Measurements from ENCODE around the gene DRC7.
"Not testable (repeated sequence)": the region's sequence is repeated elsewhere in the genome, so short reads cannot be mapped to it uniquely, and the experiment has no call there.

DRC7 gene

DNA sequence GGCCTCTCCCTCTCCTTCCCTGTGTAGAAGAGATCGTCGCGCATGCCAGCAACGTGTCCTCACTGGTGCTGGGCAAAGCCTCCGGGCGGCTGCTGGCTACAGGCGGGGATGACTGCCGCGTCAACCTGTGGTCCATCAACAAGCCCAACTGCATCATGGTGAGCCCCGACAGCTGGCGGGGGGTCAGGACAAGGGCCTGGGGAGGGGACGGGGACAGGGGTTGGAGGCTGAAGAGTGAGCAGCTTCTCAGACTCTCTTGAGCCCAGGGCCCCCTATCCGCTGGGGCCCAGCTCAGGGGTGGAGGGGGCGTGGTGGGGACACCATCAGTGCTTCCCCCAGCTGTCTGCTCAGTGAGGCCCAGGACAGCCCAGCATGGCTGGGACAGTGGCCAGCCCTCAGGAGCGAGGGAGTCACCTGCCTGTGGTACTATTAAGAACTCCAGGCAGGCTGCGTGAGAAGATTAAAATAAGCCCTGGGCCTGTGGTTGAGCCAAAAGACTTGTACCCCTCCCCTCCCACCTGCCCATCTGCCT lies 47.1 kb downstream of the DRC7 start:
- TF ChIP-seq ZFX (IDR thresholded peaks at IDR 0.05): no peak
- TF ChIP-seq, protein P1, sequence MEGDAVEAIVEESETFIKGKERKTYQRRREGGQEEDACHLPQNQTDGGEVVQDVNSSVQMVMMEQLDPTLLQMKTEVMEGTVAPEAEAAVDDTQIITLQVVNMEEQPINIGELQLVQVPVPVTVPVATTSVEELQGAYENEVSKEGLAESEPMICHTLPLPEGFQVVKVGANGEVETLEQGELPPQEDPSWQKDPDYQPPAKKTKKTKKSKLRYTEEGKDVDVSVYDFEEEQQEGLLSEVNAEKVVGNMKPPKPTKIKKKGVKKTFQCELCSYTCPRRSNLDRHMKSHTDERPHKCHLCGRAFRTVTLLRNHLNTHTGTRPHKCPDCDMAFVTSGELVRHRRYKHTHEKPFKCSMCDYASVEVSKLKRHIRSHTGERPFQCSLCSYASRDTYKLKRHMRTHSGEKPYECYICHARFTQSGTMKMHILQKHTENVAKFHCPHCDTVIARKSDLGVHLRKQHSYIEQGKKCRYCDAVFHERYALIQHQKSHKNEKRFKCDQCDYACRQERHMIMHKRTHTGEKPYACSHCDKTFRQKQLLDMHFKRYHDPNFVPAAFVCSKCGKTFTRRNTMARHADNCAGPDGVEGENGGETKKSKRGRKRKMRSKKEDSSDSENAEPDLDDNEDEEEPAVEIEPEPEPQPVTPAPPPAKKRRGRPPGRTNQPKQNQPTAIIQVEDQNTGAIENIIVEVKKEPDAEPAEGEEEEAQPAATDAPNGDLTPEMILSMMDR (conservative IDR thresholded peaks at IDR 0.05): no peak
- H3K27ac ChIP-seq: no peak overlapping the region

DNA sequence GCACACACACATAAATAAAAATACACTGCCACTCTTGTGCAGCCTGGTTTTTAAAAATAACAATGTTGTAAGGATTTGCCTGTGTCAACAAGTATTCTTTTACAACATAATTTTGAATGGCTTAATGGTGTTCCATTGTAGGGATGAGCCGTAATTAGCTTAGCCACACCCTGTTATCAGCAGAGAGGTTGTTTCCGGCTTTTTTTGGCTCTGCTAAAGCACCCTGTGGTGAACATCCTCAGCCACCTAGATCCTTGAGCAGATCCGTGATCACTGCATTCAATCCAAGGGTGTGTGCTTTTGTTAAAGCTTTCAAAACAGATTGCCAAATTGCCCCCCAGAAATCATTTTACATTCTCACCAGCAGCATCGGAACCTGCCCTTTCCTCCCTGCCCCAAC lies 47.9 kb downstream of the DRC7 start:
- TF ChIP-seq ZFX (IDR thresholded peaks at IDR 0.05): no peak
- TF ChIP-seq, protein P1 (conservative IDR thresholded peaks at IDR 0.05): no peak
- H3K27ac ChIP-seq: no peak overlapping the region

DNA sequence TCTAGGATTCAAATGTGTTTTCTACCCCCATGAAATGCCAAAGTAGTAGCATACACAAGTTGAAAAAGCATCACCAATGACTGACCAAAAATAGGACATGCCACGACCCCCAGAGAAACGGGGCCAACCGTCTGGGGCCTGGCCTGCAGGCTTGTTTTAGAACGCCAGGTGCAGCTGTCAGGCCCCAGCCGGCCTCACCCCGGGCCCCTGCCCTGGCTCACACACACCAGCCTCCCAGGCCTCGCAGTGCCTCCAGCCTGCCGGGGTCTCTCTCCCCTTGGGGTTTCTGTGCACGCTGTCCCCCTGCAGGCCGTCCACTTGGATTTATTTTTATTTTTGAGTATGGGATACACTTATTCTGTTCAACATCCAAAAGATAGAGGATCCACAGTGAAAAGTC lies 48.9 kb downstream of the DRC7 start:
- H3K27ac ChIP-seq: no peak overlapping the region
- TF ChIP-seq ZFX (IDR thresholded peaks at IDR 0.05): no peak
- TF ChIP-seq, protein P1 (conservative IDR thresholded peaks at IDR 0.05): no peak

DNA sequence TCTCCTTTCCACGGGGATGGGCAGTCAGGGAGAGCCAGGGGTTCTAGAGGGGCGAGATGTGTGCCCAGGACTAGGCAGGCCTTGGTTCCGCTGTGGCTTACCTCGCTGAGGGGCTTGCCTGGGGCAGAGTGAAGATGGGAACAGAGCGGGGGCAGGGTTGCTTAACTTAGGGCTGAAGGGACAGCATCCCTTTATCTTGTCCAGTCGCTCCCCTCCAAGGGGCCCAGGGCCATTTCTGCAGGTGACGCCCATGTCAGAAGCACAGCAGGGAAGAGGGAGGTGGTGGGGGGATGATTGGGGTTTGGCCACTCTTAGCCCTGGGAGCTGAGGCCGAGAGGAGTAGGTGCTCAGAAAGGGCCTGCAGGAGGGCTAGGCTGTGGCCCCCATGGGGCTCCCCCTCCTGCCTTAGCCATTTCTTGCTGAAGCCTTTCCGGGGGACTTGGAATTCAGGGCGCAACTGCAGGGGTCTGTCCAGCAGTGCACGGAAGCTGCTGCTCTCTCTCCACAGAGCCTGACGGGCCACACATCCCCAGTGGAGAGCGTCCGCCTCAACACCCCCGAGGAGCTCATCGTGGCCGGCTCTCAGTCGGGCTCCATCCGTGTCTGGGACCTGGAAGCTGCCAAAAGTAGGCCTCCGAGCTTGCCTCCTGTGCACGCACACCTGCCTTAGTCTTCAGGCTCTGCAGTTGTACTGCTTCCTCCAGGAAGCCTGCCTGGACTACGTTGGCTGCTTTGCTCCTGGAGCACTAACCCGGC lies 49.5 kb downstream of the DRC7 start:
- TF ChIP-seq, protein P1 (conservative IDR thresholded peaks at IDR 0.05): no peak
- no peak for TF ChIP-seq ZFX (IDR thresholded peaks at IDR 0.05)
- H3K27ac ChIP-seq: no peak overlapping the region

DNA sequence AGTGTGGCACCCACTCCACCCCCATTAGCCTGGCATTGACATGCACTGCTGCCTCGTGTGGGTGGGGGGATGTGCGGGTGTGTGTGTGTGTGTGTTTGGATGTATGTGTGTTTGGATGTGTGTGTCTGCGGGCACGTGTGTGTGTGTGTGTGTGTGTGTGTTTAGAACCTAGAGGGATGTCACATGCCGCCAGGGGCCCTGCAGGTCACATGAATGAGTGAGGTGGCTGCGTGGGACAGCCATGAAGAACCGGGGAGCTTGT lies 50.0 kb downstream of the DRC7 start:
- TF ChIP-seq, protein P1 (conservative IDR thresholded peaks at IDR 0.05): no peak
- no peak for TF ChIP-seq ZFX (IDR thresholded peaks at IDR 0.05)

DNA sequence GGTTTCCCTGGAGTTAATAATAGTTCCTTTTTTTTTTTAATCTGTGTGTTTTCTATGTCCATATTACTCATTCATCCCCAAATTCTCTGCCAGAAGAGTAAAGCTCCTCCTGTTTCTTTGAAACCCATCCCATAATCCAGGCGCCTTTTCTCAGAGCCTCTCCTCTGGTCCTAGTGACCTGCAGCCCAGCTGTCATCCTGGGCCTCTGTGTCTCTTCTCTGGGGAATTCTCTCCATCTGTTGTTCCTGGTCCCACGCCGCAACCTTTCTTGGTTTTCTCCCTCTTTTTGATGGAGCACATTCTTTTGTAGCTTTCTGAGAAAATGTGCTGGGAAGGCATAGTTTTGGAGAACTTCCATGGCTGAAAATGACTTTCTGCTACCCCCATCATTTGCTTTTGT lies 51.2 kb downstream of the DRC7 start:
- no peak for TF ChIP-seq ZFX (IDR thresholded peaks at IDR 0.05)
- TF ChIP-seq, protein P1 (conservative IDR thresholded peaks at IDR 0.05): no peak

More for the DNA sequence above, 50.0 kb downstream of the DRC7 start:
- H3K27ac ChIP-seq: no peak overlapping the region

DNA sequence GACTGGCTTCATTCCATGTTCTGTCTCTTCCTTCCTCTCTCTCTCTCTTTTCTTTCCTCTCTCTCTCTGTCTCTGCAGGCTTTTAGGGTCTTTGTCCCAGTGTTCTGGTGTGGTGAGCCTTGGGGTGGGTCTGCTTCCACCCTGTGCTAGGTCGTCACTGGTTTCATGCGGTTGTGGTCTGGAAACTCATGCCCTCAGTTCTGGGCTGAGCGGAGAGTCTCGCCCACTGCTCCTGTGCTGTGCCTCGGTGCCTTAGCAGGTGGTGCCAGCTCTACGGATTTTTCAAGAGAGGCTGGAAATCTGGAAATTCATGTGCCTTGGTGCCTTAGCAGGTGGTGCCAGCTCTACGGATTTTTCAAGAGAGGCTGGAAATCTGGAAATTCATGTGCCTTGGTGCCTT lies 51.7 kb downstream of the DRC7 start:
- not testable (repeated sequence) for H3K27ac ChIP-seq

More for the DNA sequence above, 51.2 kb downstream of the DRC7 start:
- no peak overlapping the region for H3K27ac ChIP-seq

DNA sequence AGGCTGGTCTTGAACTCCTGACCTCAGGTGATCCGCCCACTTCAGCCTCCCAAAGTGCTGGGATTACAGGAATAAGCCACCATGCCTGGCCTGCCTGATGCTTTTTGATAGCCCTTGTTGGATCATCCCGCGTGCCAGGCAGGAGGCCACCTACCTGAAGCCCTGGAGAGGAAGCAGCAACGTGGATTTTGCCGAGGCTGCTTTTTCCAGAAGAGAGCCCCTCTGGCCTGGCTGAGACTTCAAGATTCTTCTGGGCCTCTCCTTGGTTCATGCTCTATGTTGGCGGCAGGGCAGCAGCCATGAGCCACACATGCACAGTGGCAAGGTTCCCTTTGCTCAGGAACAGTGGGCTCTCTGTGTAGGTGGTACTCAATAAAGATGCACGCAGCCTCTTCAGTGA lies 52.5 kb downstream of the DRC7 start:
- no peak overlapping the region for H3K27ac ChIP-seq
- TF ChIP-seq, protein P1 (conservative IDR thresholded peaks at IDR 0.05): no peak
- TF ChIP-seq ZFX (IDR thresholded peaks at IDR 0.05): no peak

Measured in C4-2B (cell line).